ENCODE measurements around the gene DUSP7.

DUSP7 gene

GRCh38 chr3:52056521-52056967 is at the start of gene DUSP7:
DUSP7 (minus strand) TSS chr3:52056571; CDS start chr3:52056366, 205 bp downstream.
- peak; percentile 36 to 44 for ATAC-seq (replicated peaks)
- H3K36me3 Mint-ChIP-seq, result peaks cover 12 to 19% of the 10 kb centered on the region in 2 donors
- peak within 1 kb of the TSS; percentile 95 for H3K27ac Mint-ChIP-seq
- peak; percentile 51 for DNase-seq
- no peaks in the 10 kb centered on the region for H3K9me3 Mint-ChIP-seq
- H3K4me1 Mint-ChIP-seq, result peaks cover 50 to 67% of the 10 kb centered on the region in 2 donors
- no peaks in the 10 kb centered on the region for H3K27me3 Mint-ChIP-seq
- peak within 1 kb of the TSS; percentile 91 to 92 for H3K4me3 Mint-ChIP-seq

- no peak overlapping the region for H3K4me3 Mint-ChIP-seq
- peaks cover 15 to 19% of the 10 kb centered on the region in 2 donors for H3K4me1 Mint-ChIP-seq
Observed at GRCh38 chr3:52104684-52105640, 48.6 kb upstream of the DUSP7 start.

GRCh38 chr3:52102934-52103333 is 46.6 kb upstream of the DUSP7 start:
- DNase-seq (no peak), ATAC-seq (replicated peaks) (no peak)
- Mint-ChIP-seq H3K4me3 (no peak overlapping the region), H3K36me3 (peaks cover 22 to 31% of the 10 kb centered on the region in 2 donors), H3K4me1 (peaks cover 1% of the 10 kb centered on the region in 2 donors), H3K27me3 (no peaks in the 10 kb centered on the region), H3K27ac (no peak overlapping the region), H3K9me3 (peaks cover 0 to 12% of the 10 kb centered on the region in 2 donors)

More at GRCh38 chr3:52104684-52105640, 48.6 kb upstream of the DUSP7 start:
- H3K9me3 Mint-ChIP-seq, result peaks cover 0 to 12% of the 10 kb centered on the region in 2 donors
- peaks cover 21 to 32% of the 10 kb centered on the region in 2 donors for H3K36me3 Mint-ChIP-seq
- peaks cover 0 to 9% of the 10 kb centered on the region in 2 donors for H3K27me3 Mint-ChIP-seq
- ATAC-seq (replicated peaks), result no peak
- no peak overlapping the region for H3K27ac Mint-ChIP-seq
- DNase-seq, result no peak

- DNase-seq, result no peak
- peaks cover 27 to 30% of the 10 kb centered on the region in 2 donors for H3K36me3 Mint-ChIP-seq
- H3K27me3 Mint-ChIP-seq, result no peaks in the 10 kb centered on the region
- no peaks in the 10 kb centered on the region for H3K4me1 Mint-ChIP-seq
- peaks cover 0 to 12% of the 10 kb centered on the region in 2 donors for H3K9me3 Mint-ChIP-seq
- H3K4me3 Mint-ChIP-seq, result no peak overlapping the region
- H3K27ac Mint-ChIP-seq, result no peak overlapping the region
- no peak for ATAC-seq (replicated peaks)
Observed at GRCh38 chr3:52099001-52099401, 42.6 kb upstream of the DUSP7 start.

- Mint-ChIP-seq H3K9me3 (peaks cover 0 to 12% of the 10 kb centered on the region in 2 donors), H3K4me1 (no peaks in the 10 kb centered on the region), H3K27me3 (no peaks in the 10 kb centered on the region), H3K4me3 (no peak overlapping the region), H3K36me3 (peaks cover 30% of the 10 kb centered on the region in 2 donors), H3K27ac (no peak overlapping the region)
- DNase-seq (no peak), ATAC-seq (replicated peaks) (no peak)
Observed at GRCh38 chr3:52097851-52098507, 41.6 kb upstream of the DUSP7 start.

- DNase-seq, result no peak
- H3K4me3 Mint-ChIP-seq, result no peak overlapping the region
- peaks cover 0 to 6% of the 10 kb centered on the region in 2 donors for H3K9me3 Mint-ChIP-seq
- no peaks in the 10 kb centered on the region for H3K27me3 Mint-ChIP-seq
- no peak overlapping the region for H3K27ac Mint-ChIP-seq
- H3K36me3 Mint-ChIP-seq, result peaks cover 22 to 24% of the 10 kb centered on the region in 2 donors
- peak; percentile 14 to 43 for ATAC-seq (replicated peaks)
- H3K4me1 Mint-ChIP-seq, result peaks cover 0 to 2% of the 10 kb centered on the region in 2 donors
Observed at GRCh38 chr3:52095990-52096775, 39.8 kb upstream of the DUSP7 start.

- H3K36me3 Mint-ChIP-seq, result peaks cover 10 to 13% of the 10 kb centered on the region in 2 donors
- H3K9me3 Mint-ChIP-seq, result no peaks in the 10 kb centered on the region
- ATAC-seq (replicated peaks) (no peak), DNase-seq (no peak)
- H3K4me3 Mint-ChIP-seq, result no peak overlapping the region
- no peak overlapping the region for H3K27ac Mint-ChIP-seq
- peaks cover 0 to 2% of the 10 kb centered on the region in 2 donors for H3K4me1 Mint-ChIP-seq
- no peaks in the 10 kb centered on the region for H3K27me3 Mint-ChIP-seq
Observed at GRCh38 chr3:52094571-52095485, 38.5 kb upstream of the DUSP7 start.

GRCh38 chr3:52093756-52094545 is 37.6 kb upstream of the DUSP7 start:
- Mint-ChIP-seq H3K36me3 (peaks cover 7 to 10% of the 10 kb centered on the region in 2 donors), H3K27me3 (no peaks in the 10 kb centered on the region), H3K4me1 (peaks cover 0 to 2% of the 10 kb centered on the region in 2 donors), H3K27ac (no peak overlapping the region), H3K4me3 (no peak overlapping the region), H3K9me3 (no peaks in the 10 kb centered on the region)
- ATAC-seq (replicated peaks) (no peak), DNase-seq (no peak)

- no peaks in the 10 kb centered on the region for H3K9me3 Mint-ChIP-seq
- ATAC-seq (replicated peaks) (no peak), DNase-seq (no peak)
- H3K4me1 Mint-ChIP-seq, result peaks cover 0 to 2% of the 10 kb centered on the region in 2 donors
- H3K4me3 Mint-ChIP-seq, result no peak overlapping the region
- H3K36me3 Mint-ChIP-seq, result peaks cover 3 to 10% of the 10 kb centered on the region in 2 donors
- H3K27me3 Mint-ChIP-seq, result no peaks in the 10 kb centered on the region
- no peak overlapping the region for H3K27ac Mint-ChIP-seq
Observed at GRCh38 chr3:52092891-52093290, 36.5 kb upstream of the DUSP7 start.

- H3K36me3 Mint-ChIP-seq, result peaks cover 3 to 10% of the 10 kb centered on the region in 2 donors
- ATAC-seq (replicated peaks), result no peak
- H3K4me1 Mint-ChIP-seq, result peaks cover 5 to 6% of the 10 kb centered on the region in 2 donors
- DNase-seq, result no peak
- no peaks in the 10 kb centered on the region for H3K27me3 Mint-ChIP-seq
- no peaks in the 10 kb centered on the region for H3K9me3 Mint-ChIP-seq
- no peak overlapping the region for H3K27ac Mint-ChIP-seq
- no peak overlapping the region for H3K4me3 Mint-ChIP-seq
Observed at GRCh38 chr3:52092271-52092660, 35.9 kb upstream of the DUSP7 start.

GRCh38 chr3:52091586-52092270 is 35.4 kb upstream of the DUSP7 start:
- H3K4me1 Mint-ChIP-seq, result peaks cover 9 to 11% of the 10 kb centered on the region in 2 donors
- no peak for DNase-seq
- peak overlapping the region; percentile 16 for H3K27ac Mint-ChIP-seq

GRCh38 chr3:52090933-52091468 is 34.6 kb upstream of the DUSP7 start:
- no peak for ATAC-seq (replicated peaks)
- Mint-ChIP-seq H3K36me3 (peaks cover 3 to 10% of the 10 kb centered on the region in 2 donors), H3K4me1 (peaks cover 16 to 18% of the 10 kb centered on the region in 2 donors), H3K27ac (no peak overlapping the region), H3K27me3 (no peaks in the 10 kb centered on the region), H3K4me3 (no peak overlapping the region), H3K9me3 (no peaks in the 10 kb centered on the region)
- DNase-seq, result no peak

More at GRCh38 chr3:52091586-52092270, 35.4 kb upstream of the DUSP7 start:
- no peak for ATAC-seq (replicated peaks)
- H3K9me3 Mint-ChIP-seq, result no peaks in the 10 kb centered on the region
- H3K27me3 Mint-ChIP-seq, result no peaks in the 10 kb centered on the region
- no peak overlapping the region for H3K4me3 Mint-ChIP-seq
- H3K36me3 Mint-ChIP-seq, result peaks cover 3 to 10% of the 10 kb centered on the region in 2 donors
